ENCODE data around the gene FOXO6.

FOXO6 gene

GRCh38 chr1:41427122-41427913 is 66.1 kb downstream of the FOXO6 start:
- DNase-seq (ENCODE audit: low spot score): no peak

DNA sequence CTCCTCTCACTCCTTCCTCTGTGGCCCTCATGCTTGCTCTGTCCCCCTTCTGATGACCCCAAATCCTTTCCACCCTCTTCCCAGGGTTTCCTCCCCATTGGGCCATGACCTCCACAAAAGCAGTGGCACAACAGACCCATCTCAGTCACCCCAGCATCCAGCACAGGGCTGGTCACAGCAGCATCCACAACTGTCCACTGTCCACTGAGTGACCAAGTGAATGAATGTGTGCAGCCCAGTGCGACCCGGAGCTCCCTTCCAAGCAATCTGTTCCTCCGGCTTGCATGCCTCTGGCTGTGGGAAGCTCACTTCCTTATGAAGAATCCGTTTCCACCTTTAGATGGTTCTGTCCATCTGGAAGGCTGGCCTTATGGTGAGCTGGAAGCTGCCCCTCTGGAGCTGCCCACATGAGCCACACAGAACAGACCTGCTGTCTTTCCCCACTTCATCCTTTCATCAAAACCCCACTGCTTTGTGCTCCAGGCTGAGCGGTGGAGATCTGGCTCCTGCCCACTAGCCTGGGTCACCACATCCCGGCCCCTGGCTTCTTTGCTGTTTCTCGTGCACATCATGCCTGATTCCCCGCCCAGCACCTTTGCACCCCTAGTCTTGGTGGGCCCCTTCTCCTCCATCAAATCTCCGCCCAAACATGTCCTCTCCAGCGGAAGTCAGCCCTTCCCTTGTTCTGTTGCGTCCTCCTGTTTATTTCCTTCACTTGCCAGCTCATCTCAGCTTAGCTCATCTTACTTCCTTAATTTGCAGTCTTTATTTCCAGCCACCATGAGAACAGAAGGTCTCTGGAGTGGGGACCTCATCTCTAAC is 66.9 kb downstream of the FOXO6 start:
- DNase-seq (ENCODE audit: low spot score): no peak

DNA sequence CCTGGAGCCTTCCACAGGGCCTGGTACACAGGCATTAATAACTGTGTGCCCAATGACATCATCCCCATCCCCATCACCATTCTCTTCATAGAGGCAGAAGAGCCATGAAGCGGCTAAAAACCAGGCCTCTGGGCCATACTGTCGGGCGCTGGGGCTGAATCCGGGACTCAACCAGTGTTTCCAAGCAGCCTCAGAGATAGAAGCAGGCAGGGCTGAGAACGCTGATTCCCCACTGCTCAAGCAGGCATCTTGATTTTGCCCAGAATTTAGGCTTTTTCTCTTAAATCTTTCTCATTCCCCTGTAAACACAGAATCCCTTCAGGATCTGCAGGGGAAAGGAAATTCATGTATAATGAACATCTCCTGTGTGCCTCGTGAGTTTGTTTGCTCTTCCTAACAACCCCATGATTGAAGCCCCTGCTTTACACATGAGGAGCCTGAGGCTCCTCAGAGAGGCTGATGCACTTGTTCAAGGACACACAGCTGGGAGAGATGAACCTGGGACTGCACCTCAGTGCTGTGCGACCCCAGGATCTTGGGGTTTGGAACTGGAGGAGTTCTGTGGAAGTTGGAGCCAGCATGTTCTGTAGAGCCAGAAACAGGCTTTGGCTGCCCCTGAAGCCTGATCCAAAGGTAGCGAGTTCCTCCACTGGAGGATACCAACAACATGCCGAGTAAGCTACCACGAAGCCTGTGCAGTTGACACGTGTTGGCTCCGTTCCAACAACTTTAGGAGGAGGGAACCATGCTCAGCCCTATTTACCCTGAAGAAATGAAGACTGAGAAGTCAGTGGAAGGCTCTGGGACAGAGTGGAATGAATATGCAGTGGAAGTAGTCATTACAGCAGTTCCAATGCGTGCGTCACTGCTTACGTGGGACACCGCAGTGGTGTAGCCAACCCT is 67.8 kb downstream of the FOXO6 start:
- DNase-seq (ENCODE audit: low spot score): no peak

GRCh38 chr1:41429641-41430035 is 68.4 kb downstream of the FOXO6 start:
- DNase-seq (ENCODE audit: low spot score): no peak

GRCh38 chr1:41430069-41430468 is 68.8 kb downstream of the FOXO6 start:
- no peak for DNase-seq (ENCODE audit: low spot score)

DNA sequence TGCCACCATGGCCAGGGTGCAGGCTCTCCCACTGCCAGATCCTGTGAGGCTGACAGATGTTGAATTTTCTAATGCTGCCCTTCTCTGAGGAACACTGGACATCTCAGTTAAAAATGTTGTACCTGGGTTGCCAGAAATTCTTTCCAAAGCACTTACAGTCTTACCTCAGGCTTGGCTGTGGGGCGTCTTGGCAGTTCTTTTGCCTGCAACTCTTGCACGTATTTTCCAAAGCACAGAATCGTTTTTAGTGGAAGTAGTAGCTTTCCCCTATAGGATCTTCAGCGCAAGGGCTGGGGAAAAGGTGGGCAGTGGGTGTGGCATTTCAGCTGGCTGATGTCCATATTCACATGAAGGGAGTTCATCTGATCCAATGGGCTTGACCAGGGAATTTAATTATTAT is 69.3 kb downstream of the FOXO6 start:
- no peak for DNase-seq (ENCODE audit: low spot score)

DNA sequence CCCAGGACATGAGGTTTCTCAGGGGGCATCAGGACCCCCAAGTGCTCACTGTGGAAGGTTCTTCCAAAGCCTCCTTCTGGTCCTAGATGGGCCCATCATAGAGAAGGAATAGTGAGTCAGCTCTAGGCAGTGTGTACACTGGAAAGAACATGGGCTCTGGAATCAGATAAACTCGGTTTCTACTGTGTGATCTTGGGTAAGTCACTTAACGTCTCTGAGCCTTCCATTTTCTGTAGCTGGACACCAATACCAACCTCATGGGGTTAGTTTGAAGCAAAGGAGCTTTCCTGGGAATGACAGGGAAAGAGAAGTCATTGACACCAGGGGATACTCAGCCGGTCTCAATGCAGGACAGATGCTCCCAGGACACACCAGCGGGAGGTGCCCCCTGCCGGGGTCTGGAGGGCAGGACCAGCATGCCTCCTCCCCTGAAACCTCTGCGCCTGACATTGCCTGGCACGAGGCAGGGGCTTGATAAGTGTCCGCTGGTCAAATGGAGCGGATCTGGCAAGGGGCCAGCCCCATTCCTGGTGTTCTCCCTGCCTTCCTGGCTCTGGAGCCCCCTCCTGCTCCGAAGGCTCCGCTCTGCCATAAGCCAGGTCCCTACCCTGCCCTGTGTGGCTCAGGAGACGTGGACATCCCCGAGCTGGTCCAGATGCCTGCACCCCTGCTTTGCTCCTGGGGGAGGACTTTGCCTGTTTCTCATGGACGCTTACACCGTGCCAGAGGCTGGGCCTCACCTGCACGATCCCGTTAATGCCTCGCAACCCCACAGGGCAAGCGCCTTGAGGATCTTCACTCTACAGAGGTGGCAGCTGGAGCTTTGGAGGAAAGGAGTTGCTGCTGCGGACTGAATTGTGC is 70.5 kb downstream of the FOXO6 start:
- no peak for DNase-seq (ENCODE audit: low spot score)
